HG02840 (cell line): ENCODE data around the gene AGAP1.
"Not testable (repeated sequence)": the region's sequence is repeated elsewhere in the genome, so short reads cannot be mapped to it uniquely, and the experiment has no call there.

Source experiments
- ATAC-seq: cut with Tn5 transposase; IDR thresholded peaks from one replicate; pipeline ENCODE4 v1.9.1; 2021; ENCODE audit warnings: mild to moderate bottlenecking, moderate library complexity, moderate number of reproducible peaks; ENCODE audit not compliant: unreplicated experiment, low FRiP score

Gene AGAP1

GRCh38 chr2:236088368-236089057, 594.7 kb downstream of the AGAP1 start:
- ATAC-seq = no peak

GRCh38 chr2:236089271-236090026, 595.6 kb downstream of the AGAP1 start:
- no peak for ATAC-seq

- no peak for ATAC-seq
These were observed 596.2 kb downstream of the AGAP1 start for GRCh38 chr2:236090027-236090382.

GRCh38 chr2:236090826-236091225, 597.0 kb downstream of the AGAP1 start:
- ATAC-seq = not testable (repeated sequence)

- ATAC-seq = no peak
These were observed 598.9 kb downstream of the AGAP1 start for GRCh38 chr2:236092714-236093113.

GRCh38 chr2:236093134-236093533, 599.3 kb downstream of the AGAP1 start:
- ATAC-seq = no peak

GRCh38 chr2:236095504-236095903, 601.7 kb downstream of the AGAP1 start:
- ATAC-seq = no peak

- no peak for ATAC-seq
These were observed 607.6 kb downstream of the AGAP1 start for GRCh38 chr2:236101311-236101950.

GRCh38 chr2:236102971-236103370, 609.1 kb downstream of the AGAP1 start:
- ATAC-seq = no peak

- no peak for ATAC-seq
These were observed 610.1 kb downstream of the AGAP1 start for GRCh38 chr2:236103981-236104380.

- no peak for ATAC-seq
These were observed 612.2 kb downstream of the AGAP1 start for GRCh38 chr2:236105955-236106607.

GRCh38 chr2:236106761-236107160, 612.9 kb downstream of the AGAP1 start:
- ATAC-seq = no peak

- ATAC-seq = no peak
These were observed 613.7 kb downstream of the AGAP1 start for GRCh38 chr2:236107536-236107935.

- no peak for ATAC-seq
These were observed 614.2 kb downstream of the AGAP1 start for GRCh38 chr2:236107942-236108625.

GRCh38 chr2:236109061-236109460, 615.2 kb downstream of the AGAP1 start:
- ATAC-seq = no peak

- no peak for ATAC-seq
These were observed 615.6 kb downstream of the AGAP1 start for GRCh38 chr2:236109473-236109872.

GRCh38 chr2:236112466-236112865, 618.6 kb downstream of the AGAP1 start:
- no peak for ATAC-seq

- ATAC-seq = no peak
These were observed 619.6 kb downstream of the AGAP1 start for GRCh38 chr2:236113425-236113824.

GRCh38 chr2:236113948-236114347, 620.1 kb downstream of the AGAP1 start:
- ATAC-seq = no peak

GRCh38 chr2:236114959-236115358, 621.1 kb downstream of the AGAP1 start:
- no peak for ATAC-seq
